Erythroblast (primary cell): ENCODE results near the gene TIMELESS.

Source experiments
- GATA1 ChIP-seq: IDR thresholded peaks from 2 replicates; pipeline ENCODE4 v1.6.1; 2011; ENCODE audit warnings: low read depth, mild to moderate bottlenecking, control low read depth, low read length, moderate library complexity
- POLR2A ChIP-seq: IDR thresholded peaks from 2 replicates; pipeline ENCODE4 v1.6.1; 2011; ENCODE audit warnings: mild to moderate bottlenecking, low read length

GRCh38 chr12:56448860-56449621, at the start of gene TIMELESS:
- TF ChIP-seq POLR2A (peak; percentile 95), GATA1 (no peak)
